GM12864 (cell line): ENCODE results near the gene ALKBH5.

Experiments
- DNase-seq: peaks from one replicate; pipeline ENCODE4 v3.0.0-alpha.2; 2011; ENCODE audit warnings: low read depth
- H3K4me3 ChIP-seq: 2 replicates; pipeline ENCODE4 v1.5.1; 2011; ENCODE audit warnings: mild to moderate bottlenecking, low read depth, low read length, control low read depth
- CTCF ChIP-seq: IDR thresholded peaks from 2 replicates; pipeline ENCODE4 v1.5.1; 2011; ENCODE audit warnings: low read depth, mild to moderate bottlenecking, moderate library complexity, low read length, control low read depth, inconsistent platforms; ENCODE audit errors: missing control alignments

Gene ALKBH5

GRCh38 chr17:18183334-18184142 lies at the start of gene ALKBH5:
Gene ALKBH5 (plus strand): TSS chr17:18183828. CDS start chr17:18184244, 416 bp downstream.
- H3K4me3 ChIP-seq = peak within 1 kb of the TSS; percentile 74
- peak; percentile 40 for TF ChIP-seq CTCF

GRCh38 chr17:18136357-18136756 lies 47.3 kb upstream of the ALKBH5 start:
- H3K4me3 ChIP-seq = no peak overlapping the region
- DNase-seq = no peak
- TF ChIP-seq CTCF = no peak

More at GRCh38 chr17:18183334-18184142, at the start of gene ALKBH5:
- DNase-seq = peak; percentile 100

GRCh38 chr17:18138065-18138749 lies 45.4 kb upstream of the ALKBH5 start:
- H3K4me3 ChIP-seq = no peak overlapping the region
- TF ChIP-seq CTCF = no peak
- DNase-seq = no peak

- DNase-seq = no peak
- TF ChIP-seq CTCF = no peak
- H3K4me3 ChIP-seq = no peak overlapping the region
Measured at GRCh38 chr17:18139092-18139491, 44.5 kb upstream of the ALKBH5 start.

- no peak for TF ChIP-seq CTCF
- DNase-seq = no peak
- H3K4me3 ChIP-seq = no peak overlapping the region
Measured at GRCh38 chr17:18139498-18139897, 44.1 kb upstream of the ALKBH5 start.

GRCh38 chr17:18139949-18140348 lies 43.7 kb upstream of the ALKBH5 start:
- no peak overlapping the region for H3K4me3 ChIP-seq
- TF ChIP-seq CTCF = peak; percentile 21
- no peak for DNase-seq
